Thoracic aorta (tissue), 2 donors: Measurements from ENCODE around the gene SCAMP5. TPM values are rescaled to one million over a fixed set of nuclear protein-coding genes. Genes with fewer than 3 reads are reported as not detected.

ENCODE experiments used
- ATAC-seq: fragments of 150-250 bp; one replicate; pipeline ENCODE4 v1.8.0; 2017; ENCODE audit warnings: low read depth; ENCODE audit not compliant: insufficient number of reproducible peaks, low FRiP score
- DNase-seq: peaks from one replicate; pipeline ENCODE4 v3.0.0-alpha.2; 2020; ENCODE audit warnings: low spot score
- H3K27ac ChIP-seq, 2 donors: fragments of 200-600 bp; sonication (generic); 1 replicate in 1 of 2; 2 replicates in 1 of 2; pipeline ENCODE4 v1.5.1; 2016; ENCODE audit warnings: mild to moderate bottlenecking in 2 of 2, moderate library complexity in 2 of 2
- H3K27me3 ChIP-seq: fragments of 200-600 bp; sonication (generic); replicated peaks from 2 replicates; pipeline ENCODE4 v1.6.0; 2016; ENCODE audit warnings: mild to moderate bottlenecking; ENCODE audit not compliant: insufficient read depth
- H3K36me3 ChIP-seq: fragments of 200-600 bp; sonication (generic); one replicate; pipeline ENCODE4 v1.5.1; 2016
- H3K4me1 ChIP-seq, 2 donors: fragments of 200-600 bp; sonication (generic); 1 replicate in 1 of 2; 2 replicates in 1 of 2; pipeline versions ENCODE4 v1.5.1 to v1.6.0; 2016; ENCODE audit warnings: low read depth in 2 of 2, mild to moderate bottlenecking in 1 of 2; ENCODE audit not compliant: control insufficient read depth in 1 of 2
- H3K4me3 ChIP-seq: fragments of 200-600 bp; sonication (generic); 2 replicates; pipeline ENCODE4 v1.5.1; 2016; ENCODE audit warnings: mild to moderate bottlenecking
- H3K9me3 ChIP-seq: fragments of 200-600 bp; sonication (generic); 2 replicates; pipeline ENCODE4 v1.5.1; 2016
- total RNA-seq, 2 donors: library from RNA; depleted of rRNA; stranded (reverse); fragments of >200 nt; gene quantifications; one replicate each; pipeline versions ENCODE4 v1.1.0 to v1.2.3, GENCODE V29; 2016
- TF ChIP-seq, protein P1 (sequence below): fragments of 200-600 bp; sonication (generic); IDR thresholded peaks from one replicate; pipeline ENCODE4 v1.5.1; 2019; ENCODE audit warnings: antibody characterized with exemption

SCAMP5 gene
- total RNA-seq, 2 donors from 2014 or later: 1.5 to 3.5 TPM

DNA sequence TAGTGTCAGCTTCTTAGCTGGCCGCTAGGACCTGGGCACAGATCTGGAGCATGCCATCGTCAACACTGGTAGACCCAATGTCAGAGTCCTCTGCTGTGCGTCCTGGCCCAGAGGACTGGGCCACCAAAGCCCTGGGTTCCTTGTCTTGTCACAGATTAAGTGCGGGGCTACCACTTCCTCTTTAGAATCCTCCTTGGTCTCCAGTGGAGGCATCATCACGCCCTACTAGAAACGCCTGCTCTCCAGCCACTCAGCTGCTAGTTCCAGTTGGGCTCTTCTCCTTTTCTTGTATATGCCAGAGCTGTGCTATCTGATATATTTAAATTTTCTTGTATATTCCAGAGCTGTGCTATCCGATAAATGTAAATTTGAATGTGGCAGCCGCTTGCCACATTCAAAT, 39.3 kb downstream of the SCAMP5 start:
- no peaks in the 10 kb centered on the region for H3K9me3 ChIP-seq
- no peaks in the 10 kb centered on the region for H3K36me3 ChIP-seq
- TF ChIP-seq, protein P1, sequence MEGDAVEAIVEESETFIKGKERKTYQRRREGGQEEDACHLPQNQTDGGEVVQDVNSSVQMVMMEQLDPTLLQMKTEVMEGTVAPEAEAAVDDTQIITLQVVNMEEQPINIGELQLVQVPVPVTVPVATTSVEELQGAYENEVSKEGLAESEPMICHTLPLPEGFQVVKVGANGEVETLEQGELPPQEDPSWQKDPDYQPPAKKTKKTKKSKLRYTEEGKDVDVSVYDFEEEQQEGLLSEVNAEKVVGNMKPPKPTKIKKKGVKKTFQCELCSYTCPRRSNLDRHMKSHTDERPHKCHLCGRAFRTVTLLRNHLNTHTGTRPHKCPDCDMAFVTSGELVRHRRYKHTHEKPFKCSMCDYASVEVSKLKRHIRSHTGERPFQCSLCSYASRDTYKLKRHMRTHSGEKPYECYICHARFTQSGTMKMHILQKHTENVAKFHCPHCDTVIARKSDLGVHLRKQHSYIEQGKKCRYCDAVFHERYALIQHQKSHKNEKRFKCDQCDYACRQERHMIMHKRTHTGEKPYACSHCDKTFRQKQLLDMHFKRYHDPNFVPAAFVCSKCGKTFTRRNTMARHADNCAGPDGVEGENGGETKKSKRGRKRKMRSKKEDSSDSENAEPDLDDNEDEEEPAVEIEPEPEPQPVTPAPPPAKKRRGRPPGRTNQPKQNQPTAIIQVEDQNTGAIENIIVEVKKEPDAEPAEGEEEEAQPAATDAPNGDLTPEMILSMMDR: no peak
- DNase-seq (no peak), ATAC-seq (no peak)
- H3K4me3 ChIP-seq: no peak overlapping the region
- no peaks in the 10 kb centered on the region for H3K27me3 ChIP-seq
- peaks cover 11 to 27% of the 10 kb centered on the region in 2 donors for H3K4me1 ChIP-seq
- no peak overlapping the region for H3K27ac ChIP-seq

DNA sequence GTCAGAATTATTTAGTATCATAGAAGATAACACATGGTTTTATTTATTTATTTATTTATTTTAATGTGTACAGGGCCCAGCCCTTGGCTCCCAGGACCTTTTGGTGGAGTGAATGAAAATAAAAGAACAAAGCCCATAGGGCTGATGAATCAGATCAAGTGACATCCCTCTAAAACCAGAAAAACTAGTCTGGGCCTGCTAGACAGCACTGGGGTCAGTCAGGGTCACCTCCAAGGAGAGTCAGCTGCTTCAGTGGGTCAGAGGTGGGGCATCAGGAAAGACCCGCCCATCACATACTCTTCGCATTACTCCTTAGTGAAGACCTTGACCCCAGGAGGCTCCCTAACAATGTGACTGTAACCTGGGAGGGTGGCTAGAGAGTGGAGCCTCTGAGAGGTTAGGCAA, 40.9 kb downstream of the SCAMP5 start:
- H3K27me3 ChIP-seq: no peaks in the 10 kb centered on the region
- no peak overlapping the region for H3K4me3 ChIP-seq
- DNase-seq: no peak
- TF ChIP-seq, protein P1: no peak
- H3K9me3 ChIP-seq: no peaks in the 10 kb centered on the region
- H3K27ac ChIP-seq: no peak overlapping the region
- ATAC-seq: no peak
- no peaks in the 10 kb centered on the region for H3K36me3 ChIP-seq
- peaks cover 0 to 11% of the 10 kb centered on the region in 2 donors for H3K4me1 ChIP-seq

DNA sequence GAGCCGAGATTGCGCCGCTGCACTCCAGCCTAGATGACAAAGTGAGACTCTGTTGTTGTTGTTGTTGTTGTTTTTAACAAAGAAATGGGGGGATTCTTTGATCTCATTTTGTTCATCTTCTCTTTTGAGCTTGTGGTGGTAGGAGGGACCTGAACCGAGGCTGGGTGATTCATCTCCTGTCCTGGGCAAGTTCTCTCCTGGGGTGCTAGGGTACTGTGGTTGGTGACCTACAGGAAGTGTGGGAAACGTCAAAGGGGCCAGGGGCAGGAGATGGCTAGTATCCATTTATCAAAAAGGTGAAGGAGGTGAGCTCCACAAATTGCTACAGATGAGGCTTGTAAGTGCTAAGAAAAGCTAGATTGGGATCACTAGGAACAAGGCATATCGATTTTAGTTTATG, 42.3 kb downstream of the SCAMP5 start:
- ATAC-seq (no peak), DNase-seq (no peak)
- TF ChIP-seq, protein P1: no peak
- H3K9me3 ChIP-seq: no peaks in the 10 kb centered on the region
- H3K36me3 ChIP-seq: no peaks in the 10 kb centered on the region
- H3K27ac ChIP-seq: no peak overlapping the region
- H3K27me3 ChIP-seq: no peaks in the 10 kb centered on the region
- H3K4me1 ChIP-seq: peaks cover 6 to 19% of the 10 kb centered on the region in 2 donors
- H3K4me3 ChIP-seq: no peak overlapping the region

DNA sequence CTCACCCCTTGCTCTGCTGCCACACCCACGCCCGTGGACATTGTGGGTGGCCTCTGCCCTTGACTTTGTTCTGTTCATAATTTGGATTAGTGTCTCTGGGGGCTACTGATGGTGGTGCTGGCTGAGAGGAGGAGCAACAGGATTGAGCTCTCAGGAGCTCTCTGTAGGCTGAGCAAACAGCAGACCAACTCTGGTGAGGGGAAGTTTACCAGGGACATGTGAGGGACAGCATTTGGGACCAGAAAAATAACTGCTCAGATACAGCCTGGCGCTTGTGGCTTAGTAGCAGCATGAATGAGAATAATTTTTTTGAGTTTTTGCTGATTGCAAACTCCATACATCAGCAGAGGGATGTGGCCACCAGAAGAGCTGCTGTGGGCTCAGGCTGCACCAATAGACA, 42.9 kb downstream of the SCAMP5 start:
- Histone ChIP-seq H3K27me3 (no peaks in the 10 kb centered on the region), H3K27ac (no peak overlapping the region), H3K36me3 (no peaks in the 10 kb centered on the region), H3K4me1 (peaks cover 11 to 19% of the 10 kb centered on the region in 2 donors), H3K4me3 (no peak overlapping the region), H3K9me3 (no peaks in the 10 kb centered on the region)
- TF ChIP-seq, protein P1: no peak
- ATAC-seq (no peak), DNase-seq (no peak)

DNA sequence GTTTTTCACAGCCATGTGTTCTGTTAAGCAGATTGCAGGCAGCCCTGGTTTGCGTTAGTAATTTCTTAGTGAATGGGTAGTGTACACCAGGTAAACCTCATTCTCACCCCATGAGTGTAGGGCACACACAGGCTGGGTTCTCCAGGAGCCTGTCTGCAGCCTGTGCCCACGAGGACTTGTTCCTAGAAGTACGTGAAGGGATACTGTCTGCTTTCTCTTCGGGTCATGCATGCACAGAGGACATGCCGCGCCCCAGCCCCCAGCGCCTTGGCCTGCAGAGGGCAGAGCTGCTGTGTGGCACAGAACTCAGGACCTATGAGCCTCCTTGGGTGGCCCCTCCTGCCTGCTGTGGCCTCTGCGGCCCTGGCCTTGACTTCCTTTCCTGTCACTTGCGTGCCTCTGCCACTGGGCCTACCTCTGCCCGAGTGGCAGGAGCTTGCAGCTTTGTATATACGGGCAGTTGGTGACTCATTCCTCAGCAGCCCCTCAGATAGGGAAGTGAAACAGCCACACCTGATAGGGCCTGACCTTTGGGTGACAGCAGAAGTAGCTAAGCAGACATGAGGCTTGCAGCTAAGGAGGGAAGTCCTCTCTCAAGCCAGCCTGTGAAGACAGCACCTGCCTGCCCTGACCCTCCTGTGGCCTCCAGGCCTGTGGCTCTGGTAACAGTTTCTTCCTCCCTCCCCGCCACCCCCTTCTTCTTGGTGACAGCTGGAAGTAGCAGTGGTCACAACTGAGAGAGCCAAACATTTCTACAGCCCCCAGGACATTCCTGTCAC, 47.6 kb downstream of the SCAMP5 start:
- peak overlapping the region; percentile 41 for H3K4me3 ChIP-seq

More for the DNA sequence above, 47.6 kb downstream of the SCAMP5 start:
- ATAC-seq (peak; percentile 18), DNase-seq (peak; percentile 38)
- H3K9me3 ChIP-seq: no peaks in the 10 kb centered on the region
- TF ChIP-seq, protein P1: peak; percentile 32
- H3K4me1 ChIP-seq: peaks cover 44 to 62% of the 10 kb centered on the region in 2 donors
- H3K27me3 ChIP-seq: no peaks in the 10 kb centered on the region
- no peaks in the 10 kb centered on the region for H3K36me3 ChIP-seq
- peak overlapping the region; percentile 84 to 88 for H3K27ac ChIP-seq
